HepG2 (cell line): ENCODE measurements around the gene WNT4.
A peak's percentile ranks its signal among the peaks of the same experiment; 100 is the strongest.

Experiments used
- ATF7 ChIP-seq, 2 experiments: fragments of 450-650 bp in 1 of 2; sonication (generic) in 1 of 2; formaldehyde crosslinking in 1 of 2; IDR thresholded peaks; 2 replicates each; pipeline versions ENCODE4 v1.4.0 to v1.6.1; 2016 to 2020; ENCODE audit warnings: antibody characterized with exemption in 1 of 2, mild to moderate bottlenecking in 1 of 2, missing genetic modification reagents in 1 of 2
- DPF2 ChIP-seq: sonication (generic); formaldehyde crosslinking; IDR thresholded peaks from 2 replicates; pipeline ENCODE4 v1.4.0; 2020; ENCODE audit warnings: mild to moderate bottlenecking, low read depth, missing genetic modification reagents, borderline replicate concordance
- EZH2 ChIP-seq: conservative IDR thresholded peaks from 2 replicates; pipeline ENCODE4 v1.6.1; 2012; ENCODE audit warnings: mild to moderate bottlenecking, low read depth, low read length, moderate library complexity
- GTF2F1 ChIP-seq: fragments of 150-350 bp; IDR thresholded peaks from 2 replicates; pipeline ENCODE4 v1.6.1; 2014; ENCODE audit warnings: low read length
- MBD4 ChIP-seq: IDR thresholded peaks from 2 replicates; pipeline ENCODE4 v1.6.1; 2012; ENCODE audit warnings: low read length, inconsistent platforms, borderline replicate concordance
- NRL ChIP-seq: sonication (generic); formaldehyde crosslinking; IDR thresholded peaks from 2 replicates; pipeline ENCODE4 v1.5.0; 2020; ENCODE audit warnings: missing genetic modification reagents, mild to moderate bottlenecking, moderate library complexity, borderline replicate concordance
- SETDB1 ChIP-seq: sonication (generic); formaldehyde crosslinking; IDR thresholded peaks from 2 replicates; pipeline ENCODE4 v1.5.1; 2020; ENCODE audit warnings: missing genetic modification reagents, mild to moderate bottlenecking, borderline replicate concordance
- SMYD3 ChIP-seq: sonication (generic); formaldehyde crosslinking; IDR thresholded peaks from 2 replicates; pipeline ENCODE4 v1.8.1; 2023; ENCODE audit warnings: mild to moderate bottlenecking, missing genetic modification reagents
- ZBTB7B ChIP-seq: sonication (generic); formaldehyde crosslinking; IDR thresholded peaks from 2 replicates; pipeline ENCODE4 v1.4.0; 2020; ENCODE audit warnings: missing genetic modification reagents
- ZNF292 ChIP-seq: sonication (generic); formaldehyde crosslinking; IDR thresholded peaks from 2 replicates; pipeline ENCODE4 v1.8.1; 2022; ENCODE audit warnings: mild to moderate bottlenecking, low read depth, missing genetic modification reagents, borderline replicate concordance
- TF ChIP-seq, protein P1 (sequence below): sonication (generic); formaldehyde crosslinking; IDR thresholded peaks from 2 replicates; pipeline ENCODE4 v1.5.0; 2020; ENCODE audit warnings: mild to moderate bottlenecking, missing genetic modification reagents, moderate library complexity
- TF ChIP-seq, protein P2 (sequence below): IDR thresholded peaks from 2 replicates; pipeline ENCODE4 v1.6.1; 2016; ENCODE audit warnings: missing compliant biosample characterization, missing genetic modification reagents, borderline replicate concordance
- TF ChIP-seq, protein P3 (sequence below): sonication (generic); formaldehyde crosslinking; conservative IDR thresholded peaks from 2 replicates; pipeline ENCODE4 v1.4.0; 2020; ENCODE audit warnings: missing genetic modification reagents

DNA sequence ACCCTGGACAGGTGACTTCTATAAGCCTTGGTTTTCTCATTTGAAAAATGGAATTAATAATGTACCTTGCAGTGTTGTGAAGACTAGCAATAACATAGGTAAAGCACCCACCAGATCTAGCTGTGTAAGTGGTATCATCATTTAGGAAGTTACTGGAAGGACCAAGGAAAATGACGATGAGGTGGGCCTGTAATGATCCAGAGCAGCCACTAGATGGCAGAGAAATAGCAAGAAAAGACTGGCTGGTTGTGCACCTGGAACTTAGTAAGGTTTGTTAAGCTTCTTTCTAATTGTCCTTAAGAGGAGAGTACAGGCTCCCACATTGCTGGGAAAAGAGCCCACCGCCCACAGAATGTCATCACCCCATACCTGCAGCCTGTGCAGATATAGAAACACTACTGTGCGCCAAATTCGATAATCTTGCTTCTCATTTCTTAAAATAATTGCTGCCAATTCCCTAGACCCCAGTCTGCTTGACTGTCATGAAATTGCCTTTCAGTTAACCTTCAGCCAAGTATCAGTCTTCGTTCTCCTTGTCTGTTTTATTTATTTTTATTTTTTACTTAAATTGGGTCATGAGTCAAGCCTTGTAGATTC, 37.2 kb downstream of the WNT4 start:
- TF ChIP-seq ATF7 (IDR thresholded peaks at IDR 0.05) = no peak
- TF ChIP-seq ATF7 (CRISPR knock-in tag; IDR thresholded peaks at IDR 0.05) = no peak
- TF ChIP-seq DPF2 (CRISPR knock-in tag) = no peak
- no peak for TF ChIP-seq ZNF292
- no peak for TF ChIP-seq NRL (CRISPR knock-in tag)
- no peak for TF ChIP-seq EZH2
- TF ChIP-seq MBD4 = no peak
- no peak for TF ChIP-seq ZBTB7B (CRISPR knock-in tag)
- TF ChIP-seq, protein P1, sequence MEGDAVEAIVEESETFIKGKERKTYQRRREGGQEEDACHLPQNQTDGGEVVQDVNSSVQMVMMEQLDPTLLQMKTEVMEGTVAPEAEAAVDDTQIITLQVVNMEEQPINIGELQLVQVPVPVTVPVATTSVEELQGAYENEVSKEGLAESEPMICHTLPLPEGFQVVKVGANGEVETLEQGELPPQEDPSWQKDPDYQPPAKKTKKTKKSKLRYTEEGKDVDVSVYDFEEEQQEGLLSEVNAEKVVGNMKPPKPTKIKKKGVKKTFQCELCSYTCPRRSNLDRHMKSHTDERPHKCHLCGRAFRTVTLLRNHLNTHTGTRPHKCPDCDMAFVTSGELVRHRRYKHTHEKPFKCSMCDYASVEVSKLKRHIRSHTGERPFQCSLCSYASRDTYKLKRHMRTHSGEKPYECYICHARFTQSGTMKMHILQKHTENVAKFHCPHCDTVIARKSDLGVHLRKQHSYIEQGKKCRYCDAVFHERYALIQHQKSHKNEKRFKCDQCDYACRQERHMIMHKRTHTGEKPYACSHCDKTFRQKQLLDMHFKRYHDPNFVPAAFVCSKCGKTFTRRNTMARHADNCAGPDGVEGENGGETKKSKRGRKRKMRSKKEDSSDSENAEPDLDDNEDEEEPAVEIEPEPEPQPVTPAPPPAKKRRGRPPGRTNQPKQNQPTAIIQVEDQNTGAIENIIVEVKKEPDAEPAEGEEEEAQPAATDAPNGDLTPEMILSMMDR (CRISPR knock-in tag) = peak; percentile 76
- TF ChIP-seq, protein P2, sequence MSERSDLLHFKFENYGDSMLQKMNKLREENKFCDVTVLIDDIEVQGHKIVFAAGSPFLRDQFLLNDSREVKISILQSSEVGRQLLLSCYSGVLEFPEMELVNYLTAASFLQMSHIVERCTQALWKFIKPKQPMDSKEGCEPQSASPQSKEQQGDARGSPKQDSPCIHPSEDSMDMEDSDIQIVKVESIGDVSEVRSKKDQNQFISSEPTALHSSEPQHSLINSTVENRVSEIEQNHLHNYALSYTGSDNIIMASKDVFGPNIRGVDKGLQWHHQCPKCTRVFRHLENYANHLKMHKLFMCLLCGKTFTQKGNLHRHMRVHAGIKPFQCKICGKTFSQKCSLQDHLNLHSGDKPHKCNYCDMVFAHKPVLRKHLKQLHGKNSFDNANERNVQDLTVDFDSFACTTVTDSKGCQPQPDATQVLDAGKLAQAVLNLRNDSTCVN = no peak
- no peak for TF ChIP-seq SETDB1 (CRISPR knock-in tag)
- TF ChIP-seq GTF2F1 = no peak
- TF ChIP-seq, protein P3, sequence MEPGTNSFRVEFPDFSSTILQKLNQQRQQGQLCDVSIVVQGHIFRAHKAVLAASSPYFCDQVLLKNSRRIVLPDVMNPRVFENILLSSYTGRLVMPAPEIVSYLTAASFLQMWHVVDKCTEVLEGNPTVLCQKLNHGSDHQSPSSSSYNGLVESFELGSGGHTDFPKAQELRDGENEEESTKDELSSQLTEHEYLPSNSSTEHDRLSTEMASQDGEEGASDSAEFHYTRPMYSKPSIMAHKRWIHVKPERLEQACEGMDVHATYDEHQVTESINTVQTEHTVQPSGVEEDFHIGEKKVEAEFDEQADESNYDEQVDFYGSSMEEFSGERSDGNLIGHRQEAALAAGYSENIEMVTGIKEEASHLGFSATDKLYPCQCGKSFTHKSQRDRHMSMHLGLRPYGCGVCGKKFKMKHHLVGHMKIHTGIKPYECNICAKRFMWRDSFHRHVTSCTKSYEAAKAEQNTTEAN = no peak
- TF ChIP-seq SMYD3 (CRISPR knock-in tag) = no peak
